Measurements from ENCODE around the gene GMEB2. TPM values are rescaled to one million over a fixed set of nuclear protein-coding genes. Genes with fewer than 3 reads are reported as not detected.

GMEB2 gene
- total RNA-seq, 1 experiment from 2014 or later = 18.8 TPM

DNA sequence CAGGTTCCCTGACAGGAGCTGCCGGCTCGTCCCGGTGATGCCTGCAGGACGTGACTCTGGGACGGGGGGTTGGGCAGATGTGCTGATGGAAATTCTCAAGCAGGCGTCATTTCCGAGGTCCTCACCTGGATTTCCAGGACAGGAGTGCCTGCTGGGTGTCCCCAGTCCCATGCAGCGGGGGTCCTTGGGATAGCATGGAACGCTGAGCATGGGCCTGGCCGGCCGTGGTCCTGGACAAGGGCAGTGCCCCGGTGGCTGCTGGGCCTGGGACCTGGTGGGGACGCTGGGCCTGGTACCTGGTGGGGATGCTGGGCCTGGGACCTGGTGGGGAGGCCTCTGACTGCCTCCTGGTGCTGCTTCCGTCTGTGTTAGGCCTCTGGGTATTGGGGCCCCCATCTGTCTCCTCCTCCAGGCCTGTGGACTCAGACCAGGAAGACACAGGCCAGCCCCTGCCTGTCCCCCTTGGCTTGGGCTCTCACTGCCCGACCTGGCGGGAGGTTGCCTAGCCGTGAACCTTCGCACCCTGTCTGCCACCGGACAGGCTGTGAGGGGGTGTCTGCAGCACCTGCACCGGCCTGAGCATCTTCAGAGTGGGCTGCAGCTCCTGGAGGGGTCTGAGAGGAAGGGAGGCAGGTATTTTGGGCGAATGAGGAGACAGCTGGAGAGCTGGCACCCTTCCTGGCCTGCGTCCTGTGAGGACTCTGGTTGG is 37.4 kb upstream of the GMEB2 start:
- peaks cover 15% of the 10 kb centered on the region for H3K4me1 Mint-ChIP-seq (ENCODE audit: low read depth, unreplicated experiment)
- H3K9me3 Mint-ChIP-seq (ENCODE audit: low read depth, unreplicated experiment) = peaks cover 2% of the 10 kb centered on the region
- BruUV-seq (replicated peaks) = no TSS peak
- H3K4me3 Mint-ChIP-seq (ENCODE audit: low read depth, unreplicated experiment) = no peak overlapping the region
- TF ChIP-seq, protein P1, sequence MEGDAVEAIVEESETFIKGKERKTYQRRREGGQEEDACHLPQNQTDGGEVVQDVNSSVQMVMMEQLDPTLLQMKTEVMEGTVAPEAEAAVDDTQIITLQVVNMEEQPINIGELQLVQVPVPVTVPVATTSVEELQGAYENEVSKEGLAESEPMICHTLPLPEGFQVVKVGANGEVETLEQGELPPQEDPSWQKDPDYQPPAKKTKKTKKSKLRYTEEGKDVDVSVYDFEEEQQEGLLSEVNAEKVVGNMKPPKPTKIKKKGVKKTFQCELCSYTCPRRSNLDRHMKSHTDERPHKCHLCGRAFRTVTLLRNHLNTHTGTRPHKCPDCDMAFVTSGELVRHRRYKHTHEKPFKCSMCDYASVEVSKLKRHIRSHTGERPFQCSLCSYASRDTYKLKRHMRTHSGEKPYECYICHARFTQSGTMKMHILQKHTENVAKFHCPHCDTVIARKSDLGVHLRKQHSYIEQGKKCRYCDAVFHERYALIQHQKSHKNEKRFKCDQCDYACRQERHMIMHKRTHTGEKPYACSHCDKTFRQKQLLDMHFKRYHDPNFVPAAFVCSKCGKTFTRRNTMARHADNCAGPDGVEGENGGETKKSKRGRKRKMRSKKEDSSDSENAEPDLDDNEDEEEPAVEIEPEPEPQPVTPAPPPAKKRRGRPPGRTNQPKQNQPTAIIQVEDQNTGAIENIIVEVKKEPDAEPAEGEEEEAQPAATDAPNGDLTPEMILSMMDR (IDR thresholded peaks at IDR 0.05; ENCODE audit: unreplicated experiment) = no peak
- no peak for DNase-seq
- peaks cover 31% of the 10 kb centered on the region for H3K36me3 Mint-ChIP-seq (ENCODE audit: insufficient read depth, unreplicated experiment)
- H3K27me3 Mint-ChIP-seq (ENCODE audit: unreplicated experiment) = no peaks in the 10 kb centered on the region
- CTCF ChIA-PET = no interaction called here
- H3K27ac Mint-ChIP-seq (ENCODE audit: unreplicated experiment) = no peak overlapping the region
- intact Hi-C loops (cut with micrococcal nuclease; ENCODE audit: unreplicated experiment) = no loop called here

DNA sequence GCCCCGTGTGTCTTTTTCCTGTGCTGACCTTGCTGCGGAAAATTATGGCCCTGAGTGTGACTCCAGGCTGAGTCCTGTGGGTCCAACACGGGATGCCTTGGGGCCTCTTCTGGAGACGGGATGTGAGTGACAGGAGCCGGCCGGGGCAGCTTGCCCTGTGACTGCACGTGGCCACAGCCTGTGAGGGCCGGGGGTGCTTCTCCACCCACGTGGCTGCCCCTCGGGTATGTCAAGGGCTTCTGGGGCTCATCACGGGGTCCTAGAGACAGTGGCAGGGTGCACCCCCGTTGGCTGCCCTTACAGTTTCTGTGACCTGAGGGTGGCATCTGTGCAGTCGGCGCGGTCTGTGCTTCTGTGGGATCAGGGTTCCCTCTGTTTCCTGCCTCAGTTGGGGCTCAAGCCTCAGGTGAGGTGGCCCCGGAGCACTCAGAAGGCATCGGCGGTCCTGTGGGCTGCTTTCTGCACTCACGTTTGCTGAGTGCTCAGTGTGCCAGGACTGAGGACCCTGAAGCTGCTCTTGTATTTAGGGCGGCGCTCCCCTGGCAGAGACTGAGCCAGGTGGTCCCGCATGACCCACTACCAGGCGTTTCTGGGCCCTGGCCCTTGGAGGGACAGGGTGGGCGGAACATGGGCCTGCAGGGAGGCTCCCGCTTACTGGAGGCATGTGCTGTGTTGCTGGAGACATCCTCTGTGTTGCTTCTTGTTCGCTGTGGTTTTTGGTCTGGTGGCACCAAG is 36.6 kb upstream of the GMEB2 start:
- Mint-ChIP-seq H3K9me3 (ENCODE audit: low read depth, unreplicated experiment) (peaks cover 2% of the 10 kb centered on the region), H3K4me1 (ENCODE audit: low read depth, unreplicated experiment) (peaks cover 20% of the 10 kb centered on the region), H3K27me3 (ENCODE audit: unreplicated experiment) (no peaks in the 10 kb centered on the region), H3K36me3 (ENCODE audit: insufficient read depth, unreplicated experiment) (peaks cover 39% of the 10 kb centered on the region), H3K4me3 (ENCODE audit: low read depth, unreplicated experiment) (no peak overlapping the region), H3K27ac (ENCODE audit: unreplicated experiment) (no peak overlapping the region)
- intact Hi-C loops (cut with micrococcal nuclease; ENCODE audit: unreplicated experiment) = no loop called here
- TF ChIP-seq, protein P1 (IDR thresholded peaks at IDR 0.05; ENCODE audit: unreplicated experiment) = no peak
- no TSS peak for BruUV-seq (replicated peaks)
- no peak for DNase-seq
- CTCF ChIA-PET = interaction anchor here (0.5 kb wide), 1 partner anchor 40 kb away, joined by 5 read pairs; no protein-coding TSS in a partner anchor

DNA sequence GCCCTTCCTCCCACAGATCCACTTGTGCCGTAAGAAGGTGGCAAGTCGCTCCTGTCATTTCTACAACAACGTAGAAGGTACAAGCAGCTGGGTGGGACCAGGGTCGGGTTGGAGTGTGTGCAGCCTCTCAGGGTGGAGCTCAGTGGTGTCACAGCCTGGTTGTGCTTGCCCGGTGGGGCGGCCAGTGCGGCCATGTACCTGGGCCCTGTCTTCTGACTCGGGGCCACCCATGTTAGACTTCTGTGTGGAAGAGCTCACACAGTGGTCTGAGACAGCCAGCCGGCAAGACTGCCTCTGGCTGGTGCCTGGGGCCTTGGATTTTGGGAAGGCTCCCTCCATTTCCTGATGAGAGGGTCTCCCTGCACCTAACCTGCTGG is 35.9 kb upstream of the GMEB2 start:
- intact Hi-C loops (cut with micrococcal nuclease; ENCODE audit: unreplicated experiment) = no loop called here
- H3K27me3 Mint-ChIP-seq (ENCODE audit: unreplicated experiment) = no peaks in the 10 kb centered on the region
- CTCF ChIA-PET = interaction anchor here (0.5 to 1.3 kb wide), 2 partner anchors 21 to 39 kb away, joined by 3 to 5 read pairs; no protein-coding TSS in a partner anchor
- H3K9me3 Mint-ChIP-seq (ENCODE audit: low read depth, unreplicated experiment) = no peaks in the 10 kb centered on the region
- peaks cover 46% of the 10 kb centered on the region for H3K36me3 Mint-ChIP-seq (ENCODE audit: insufficient read depth, unreplicated experiment)
- TF ChIP-seq, protein P1 (IDR thresholded peaks at IDR 0.05; ENCODE audit: unreplicated experiment) = no peak
- H3K4me1 Mint-ChIP-seq (ENCODE audit: low read depth, unreplicated experiment) = peaks cover 24% of the 10 kb centered on the region
- BruUV-seq (replicated peaks) = no TSS peak
- H3K27ac Mint-ChIP-seq (ENCODE audit: unreplicated experiment) = no peak overlapping the region
- H3K4me3 Mint-ChIP-seq (ENCODE audit: low read depth, unreplicated experiment) = no peak overlapping the region
- no peak for DNase-seq

- no peaks in the 10 kb centered on the region for H3K9me3 Mint-ChIP-seq (ENCODE audit: low read depth, unreplicated experiment)
- no TSS peak for BruUV-seq (replicated peaks)
- H3K27me3 Mint-ChIP-seq (ENCODE audit: unreplicated experiment) = no peaks in the 10 kb centered on the region
- CTCF ChIA-PET = interaction anchor here (1.3 kb wide), 1 partner anchor 20 kb away, joined by 3 read pairs; no protein-coding TSS in a partner anchor
- no peak for DNase-seq
- TF ChIP-seq, protein P1 (IDR thresholded peaks at IDR 0.05; ENCODE audit: unreplicated experiment) = no peak
- intact Hi-C loops (cut with micrococcal nuclease; ENCODE audit: unreplicated experiment) = no loop called here
- H3K4me1 Mint-ChIP-seq (ENCODE audit: low read depth, unreplicated experiment) = peaks cover 27% of the 10 kb centered on the region
- H3K27ac Mint-ChIP-seq (ENCODE audit: unreplicated experiment) = no peak overlapping the region
- H3K4me3 Mint-ChIP-seq (ENCODE audit: low read depth, unreplicated experiment) = no peak overlapping the region
- H3K36me3 Mint-ChIP-seq (ENCODE audit: insufficient read depth, unreplicated experiment) = peaks cover 51% of the 10 kb centered on the region
These were observed 35.3 kb upstream of the GMEB2 start for GRCh38 chr20:63661959-63662812.

Measured in Calu3 (cell line).